AG04449 (cell line): ENCODE results near the gene LCA5.
"Not testable (repeated sequence)": the region's sequence is repeated elsewhere in the genome, so short reads cannot be mapped to it uniquely, and the experiment has no call there.

Source experiments
- CTCF ChIA-PET: fragments of 350-600 bp; formaldehyde crosslinking; extraction: SDS; loops from one replicate; lab custom pipeline; 2021; ENCODE audit warnings: antibody characterized with exemption; lab: Yijun Ruan, JAX
- POLR2A ChIA-PET: fragments of 400-600, 350-600 bp; formaldehyde crosslinking; extraction: SDS; loops from one replicate; lab custom pipeline; 2020; ENCODE audit warnings: antibody characterized with exemption, inconsistent platforms; lab: Yijun Ruan, JAX
- DNase-seq: peaks from one replicate; pipeline ENCODE4 v3.0.0-alpha.2; 2010; ENCODE audit warnings: low read depth, low spot score
- H3K4me3 ChIP-seq: 2 replicates; pipeline ENCODE4 v1.5.1; 2011; ENCODE audit warnings: low read depth, mild to moderate bottlenecking, control low read depth, low read length
- CTCF ChIP-seq: IDR thresholded peaks from one replicate; pipeline ENCODE4 v1.5.1; 2011; ENCODE audit warnings: mild to moderate bottlenecking, moderate library complexity, low read length, control low read depth, inconsistent platforms; ENCODE audit not compliant: insufficient read depth; ENCODE audit errors: missing control alignments

LCA5 gene

GRCh38 chr6:79455446-79455845, 81.8 kb downstream of the LCA5 start:
- no peak overlapping the region for H3K4me3 ChIP-seq
- DNase-seq, result no peak
- POLR2A ChIA-PET, result no interaction called here
- CTCF ChIA-PET, result no interaction called here
- TF ChIP-seq CTCF, result no peak

GRCh38 chr6:79453558-79454042, 83.6 kb downstream of the LCA5 start:
- no peak overlapping the region for H3K4me3 ChIP-seq
- ChIA-PET POLR2A (no interaction called here), CTCF (no interaction called here)
- no peak for DNase-seq
- TF ChIP-seq CTCF, result no peak

GRCh38 chr6:79450984-79451383, 86.2 kb downstream of the LCA5 start:
- DNase-seq, result no peak
- no peak overlapping the region for H3K4me3 ChIP-seq
- no peak for TF ChIP-seq CTCF
- CTCF ChIA-PET, result no interaction called here
- POLR2A ChIA-PET, result no interaction called here

GRCh38 chr6:79446006-79446405, 91.2 kb downstream of the LCA5 start:
- TF ChIP-seq CTCF, result no peak
- CTCF ChIA-PET, result no interaction called here
- DNase-seq, result no peak
- no peak overlapping the region for H3K4me3 ChIP-seq
- POLR2A ChIA-PET, result no interaction called here

GRCh38 chr6:79443876-79444275, 93.4 kb downstream of the LCA5 start:
- POLR2A ChIA-PET, H3K4me3 ChIP-seq, DNase-seq, CTCF ChIA-PET: not testable (repeated sequence)

- POLR2A ChIA-PET, result no interaction called here
- DNase-seq, result no peak
- CTCF ChIA-PET, result no interaction called here
Observed at GRCh38 chr6:79441192-79441591, 96.0 kb downstream of the LCA5 start.

More at GRCh38 chr6:79441192-79441591, 96.0 kb downstream of the LCA5 start:
- no peak for TF ChIP-seq CTCF
- H3K4me3 ChIP-seq, result no peak overlapping the region
